Epidermal melanocyte (primary cell): ENCODE data around the gene ADAMTS3.
A peak's percentile ranks its signal among the peaks of the same experiment; 100 is the strongest.

Experiments used
- DNase-seq: peaks from one replicate; pipeline ENCODE4 v3.0.0; 2011; ENCODE audit warnings: low spot score; ENCODE audit not compliant: insufficient read length

The ADAMTS3 gene

GRCh38 chr4:72351521-72351920 lies 217.5 kb downstream of the ADAMTS3 start:
- DNase-seq = no peak

GRCh38 chr4:72348701-72349100 lies 220.3 kb downstream of the ADAMTS3 start:
- DNase-seq = no peak

- DNase-seq = no peak
These were observed 224.6 kb downstream of the ADAMTS3 start for GRCh38 chr4:72344418-72344817.

GRCh38 chr4:72341432-72341820 lies 227.6 kb downstream of the ADAMTS3 start:
- no peak for DNase-seq

- no peak for DNase-seq
These were observed 228.1 kb downstream of the ADAMTS3 start for GRCh38 chr4:72340803-72341431.

GRCh38 chr4:72338060-72338459 lies 231.0 kb downstream of the ADAMTS3 start:
- DNase-seq = no peak

- no peak for DNase-seq
These were observed 238.6 kb downstream of the ADAMTS3 start for GRCh38 chr4:72330381-72330780.

GRCh38 chr4:72326692-72327632 lies 242.1 kb downstream of the ADAMTS3 start:
- DNase-seq = peak; percentile 24

GRCh38 chr4:72325215-72325614 lies 243.8 kb downstream of the ADAMTS3 start:
- no peak for DNase-seq

- no peak for DNase-seq
These were observed 245.8 kb downstream of the ADAMTS3 start for GRCh38 chr4:72323227-72323626.

- DNase-seq = no peak
These were observed 248.6 kb downstream of the ADAMTS3 start for GRCh38 chr4:72320223-72320948.

- no peak for DNase-seq
These were observed 249.4 kb downstream of the ADAMTS3 start for GRCh38 chr4:72319601-72320021.

GRCh38 chr4:72318421-72319170 lies 250.4 kb downstream of the ADAMTS3 start:
- no peak for DNase-seq

- peak; percentile 31 for DNase-seq
These were observed 254.2 kb downstream of the ADAMTS3 start for GRCh38 chr4:72314869-72315268.

- no peak for DNase-seq
These were observed 255.9 kb downstream of the ADAMTS3 start for GRCh38 chr4:72313121-72313520.

GRCh38 chr4:72312032-72312650 lies 256.9 kb downstream of the ADAMTS3 start:
- peak; percentile 25 for DNase-seq

- no peak for DNase-seq
These were observed 257.7 kb downstream of the ADAMTS3 start for GRCh38 chr4:72311291-72311690.

- DNase-seq = no peak
These were observed 263.4 kb downstream of the ADAMTS3 start for GRCh38 chr4:72305620-72306019.

- DNase-seq = no peak
These were observed 263.9 kb downstream of the ADAMTS3 start for GRCh38 chr4:72305080-72305479.

GRCh38 chr4:72302981-72303704 lies 265.9 kb downstream of the ADAMTS3 start:
- no peak for DNase-seq
